Right lobe of liver (tissue), 6 donors: Measurements from ENCODE around the gene GALNTL6. TPM values are rescaled to one million over a fixed set of nuclear protein-coding genes. Genes with fewer than 3 reads are reported as not detected.

Source experiments
- ATAC-seq, 4 donors: fragments of 200-7000 bp; cut with Tn5 transposase; one replicate each; pipeline ENCODE4 v1.9.1; 2020; ENCODE audit warnings: mild to moderate bottlenecking in 4 of 4, moderate library complexity in 4 of 4
- DNase-seq, 3 donors: peaks; one replicate each; pipeline ENCODE4 v3.0.0-alpha.2; 2020
- H3K27ac ChIP-seq, 3 donors: fragments of 200-600 bp; one replicate each; pipeline ENCODE4 v1.8.0; 2022
- H3K27me3 ChIP-seq, 2 donors: fragments of 200-600 bp; one replicate each; pipeline ENCODE4 v1.8.0; 2022
- H3K36me3 ChIP-seq, 4 donors: fragments of 200-600 bp; sonication (generic) in 1 of 4; one replicate each; pipeline versions ENCODE4 v1.5.1 to v1.8.0; 2017 to 2022; ENCODE audit warnings: control low read depth in 1 of 4
- H3K4me1 ChIP-seq, 4 donors: fragments of 200-600 bp; sonication (generic) in 1 of 4; one replicate each; pipeline versions ENCODE4 v1.5.1 to v1.8.0; 2017 to 2022; ENCODE audit warnings: control low read depth in 1 of 4
- H3K4me3 ChIP-seq, 3 donors: fragments of 200-600 bp; one replicate each; pipeline ENCODE4 v1.8.0; 2022
- H3K9me3 ChIP-seq, 4 donors: fragments of 200-600 bp; sonication (generic) in 1 of 4; one replicate each; pipeline versions ENCODE4 v1.5.1 to v1.8.0; 2017 to 2022; ENCODE audit warnings: control low read depth in 1 of 4
- POLR2A ChIP-seq: fragments of 450-650 bp; IDR thresholded peaks from one replicate; pipeline ENCODE4 v1.6.1; 2017; ENCODE audit warnings: antibody characterized with exemption, mild to moderate bottlenecking
- WGBS: methylation state at CpG from one replicate; pipeline ENCODE4 v1.1.6; 2018; ENCODE audit warnings: low coverage, low lambda C conversion rate; ENCODE audit not compliant: insufficient coverage; ENCODE audit errors: missing lambda C conversion rate; 5-methylcytosine and 5-hydroxymethylcytosine counted together
- intact Hi-C, 2 donors: fragments of 100-400 bp; cut with DNase I; formaldehyde crosslinking; loops; one replicate each; pipeline versions ENCODE4 v1.11.2 to v1.14.1; 2022
- total RNA-seq, 6 experiments: library from RNA; depleted of rRNA in 2 of 6; stranded (reverse); fragments of >200 nt in 2 of 6; fragmentation: NEBNext Ultra II Directional in 3 of 6; extraction: Animal tissue kit (Norgen Biotek cat#: 25700) in 3 of 6; gene quantifications; one replicate each; pipeline versions ENCODE4 v1.1.0 to v1.2.4, GENCODE V29; 2016 to 2023
- TF ChIP-seq, protein P1 (sequence below), 4 donors: fragments of 200-600 bp in 3 of 4; fragments of 450-650 bp in 1 of 4; IDR thresholded peaks; one replicate each; pipeline versions ENCODE4 v1.5.1 to v1.8.0; 2016 to 2022; ENCODE audit warnings: antibody characterized with exemption in 4 of 4, mild to moderate bottlenecking in 2 of 4
- donor health status: DM: no; HTN: yes; CAD: no.
- donor health status: DM: no; HTN: no; CAD: no.
- donor health status: DM: no; HTN: no; CAD: no.
- donor health status: DM: no; HTN: yes; CAD: no.
- donor health status: DM: no; HTN: yes; CAD: no.

GALNTL6 gene
- total RNA-seq, 6 experiments from 2014 or later, result 0.15 to 1.1 (median 0.30) TPM; not detected in 3

GRCh38 chr4:172619218-172619617, 806.0 kb downstream of the GALNTL6 start:
- TF ChIP-seq, protein P1, sequence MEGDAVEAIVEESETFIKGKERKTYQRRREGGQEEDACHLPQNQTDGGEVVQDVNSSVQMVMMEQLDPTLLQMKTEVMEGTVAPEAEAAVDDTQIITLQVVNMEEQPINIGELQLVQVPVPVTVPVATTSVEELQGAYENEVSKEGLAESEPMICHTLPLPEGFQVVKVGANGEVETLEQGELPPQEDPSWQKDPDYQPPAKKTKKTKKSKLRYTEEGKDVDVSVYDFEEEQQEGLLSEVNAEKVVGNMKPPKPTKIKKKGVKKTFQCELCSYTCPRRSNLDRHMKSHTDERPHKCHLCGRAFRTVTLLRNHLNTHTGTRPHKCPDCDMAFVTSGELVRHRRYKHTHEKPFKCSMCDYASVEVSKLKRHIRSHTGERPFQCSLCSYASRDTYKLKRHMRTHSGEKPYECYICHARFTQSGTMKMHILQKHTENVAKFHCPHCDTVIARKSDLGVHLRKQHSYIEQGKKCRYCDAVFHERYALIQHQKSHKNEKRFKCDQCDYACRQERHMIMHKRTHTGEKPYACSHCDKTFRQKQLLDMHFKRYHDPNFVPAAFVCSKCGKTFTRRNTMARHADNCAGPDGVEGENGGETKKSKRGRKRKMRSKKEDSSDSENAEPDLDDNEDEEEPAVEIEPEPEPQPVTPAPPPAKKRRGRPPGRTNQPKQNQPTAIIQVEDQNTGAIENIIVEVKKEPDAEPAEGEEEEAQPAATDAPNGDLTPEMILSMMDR (IDR thresholded peaks at IDR 0.05), result no peak
- no peak for TF ChIP-seq POLR2A
- Histone ChIP-seq H3K4me3 (no peak overlapping the region), H3K9me3 (no peaks in the 10 kb centered on the region), H3K27ac (no peak overlapping the region), H3K4me1 (no peaks in the 10 kb centered on the region), H3K27me3 (no peaks in the 10 kb centered on the region), H3K36me3 (no peaks in the 10 kb centered on the region)
- ATAC-seq (no peak), DNase-seq (no peak)
- WGBS, result 57% methylated on average over 5 of the region's 5 CpGs
- intact Hi-C loops, result no loop called here

GRCh38 chr4:172619798-172620197, 806.6 kb downstream of the GALNTL6 start:
- DNase-seq (no peak), ATAC-seq (no peak)
- TF ChIP-seq, protein P1 (IDR thresholded peaks at IDR 0.05), result no peak
- no peak for TF ChIP-seq POLR2A
- no peaks in the 10 kb centered on the region for H3K36me3 ChIP-seq
- no peak overlapping the region for H3K4me3 ChIP-seq
- intact Hi-C loops, result no loop called here
- no peaks in the 10 kb centered on the region for H3K27me3 ChIP-seq
- H3K27ac ChIP-seq, result no peak overlapping the region
- no peaks in the 10 kb centered on the region for H3K9me3 ChIP-seq
- no peaks in the 10 kb centered on the region for H3K4me1 ChIP-seq
- 53% methylated on average over 2 of the region's 2 CpGs for WGBS

GRCh38 chr4:172628263-172628662, 815.1 kb downstream of the GALNTL6 start:
- H3K4me1 ChIP-seq, result no peaks in the 10 kb centered on the region
- intact Hi-C loops, result no loop called here
- H3K4me3 ChIP-seq, result no peak overlapping the region
- no peak for DNase-seq
- TF ChIP-seq POLR2A, result no peak
- TF ChIP-seq, protein P1 (IDR thresholded peaks at IDR 0.05), result no peak
- no peaks in the 10 kb centered on the region for H3K9me3 ChIP-seq
- WGBS, result 54% methylated on average over 3 of the region's 3 CpGs
- no peak for ATAC-seq
- H3K27me3 ChIP-seq, result no peaks in the 10 kb centered on the region
- H3K27ac ChIP-seq, result no peak overlapping the region
- no peaks in the 10 kb centered on the region for H3K36me3 ChIP-seq

DNA sequence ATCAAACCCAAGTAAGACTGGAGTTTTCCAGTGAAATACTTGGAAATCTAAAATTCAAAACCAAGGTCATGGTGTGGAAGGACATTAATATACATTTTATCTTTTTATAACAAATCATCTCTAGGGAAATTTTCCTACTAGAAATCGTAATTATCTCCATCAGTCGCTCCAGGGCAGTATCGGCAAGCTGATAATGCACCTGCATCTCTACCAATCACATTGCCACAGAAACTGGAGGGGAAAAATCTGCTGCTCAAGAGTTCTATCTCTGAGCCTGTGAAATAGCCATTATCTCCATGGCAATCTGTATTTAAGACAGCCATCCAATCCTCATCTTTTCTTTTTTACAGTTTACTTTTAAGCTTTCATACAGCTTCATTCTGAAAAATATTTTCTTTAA, 817.1 kb downstream of the GALNTL6 start:
- WGBS, result 14% methylated on average over 2 of the region's 3 CpGs
- ATAC-seq, result no peak

More for the DNA sequence above, 817.1 kb downstream of the GALNTL6 start:
- TF ChIP-seq, protein P1 (IDR thresholded peaks at IDR 0.05), result no peak
- TF ChIP-seq POLR2A, result no peak
- no peaks in the 10 kb centered on the region for H3K27me3 ChIP-seq
- H3K27ac ChIP-seq, result no peak overlapping the region
- H3K4me3 ChIP-seq, result no peak overlapping the region
- DNase-seq, result no peak
- intact Hi-C loops, result no loop called here
- no peaks in the 10 kb centered on the region for H3K4me1 ChIP-seq
- no peaks in the 10 kb centered on the region for H3K36me3 ChIP-seq
- no peaks in the 10 kb centered on the region for H3K9me3 ChIP-seq
